ENCODE results near the gene BANK1.

DNA sequence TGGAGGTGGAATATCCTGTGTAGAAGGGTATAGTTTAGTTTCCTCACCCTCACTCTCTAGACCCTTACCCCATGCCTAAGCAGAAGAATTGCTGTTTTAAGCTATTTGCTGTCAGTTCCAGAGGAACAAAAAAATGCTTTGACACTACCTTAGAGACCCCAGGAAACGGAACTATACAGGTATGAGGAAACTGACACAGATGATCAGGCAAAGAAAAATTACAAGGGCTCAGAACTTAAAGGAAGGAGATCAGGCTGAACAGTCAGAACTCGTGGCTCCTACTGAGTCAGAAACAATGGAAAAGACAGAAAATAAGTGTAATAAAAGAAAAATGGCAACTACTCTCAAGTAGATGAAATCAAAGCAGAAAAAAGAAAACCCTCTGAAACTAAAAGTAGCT, 65.6 kb downstream of the BANK1 start:
- TF ChIP-seq, protein P1, sequence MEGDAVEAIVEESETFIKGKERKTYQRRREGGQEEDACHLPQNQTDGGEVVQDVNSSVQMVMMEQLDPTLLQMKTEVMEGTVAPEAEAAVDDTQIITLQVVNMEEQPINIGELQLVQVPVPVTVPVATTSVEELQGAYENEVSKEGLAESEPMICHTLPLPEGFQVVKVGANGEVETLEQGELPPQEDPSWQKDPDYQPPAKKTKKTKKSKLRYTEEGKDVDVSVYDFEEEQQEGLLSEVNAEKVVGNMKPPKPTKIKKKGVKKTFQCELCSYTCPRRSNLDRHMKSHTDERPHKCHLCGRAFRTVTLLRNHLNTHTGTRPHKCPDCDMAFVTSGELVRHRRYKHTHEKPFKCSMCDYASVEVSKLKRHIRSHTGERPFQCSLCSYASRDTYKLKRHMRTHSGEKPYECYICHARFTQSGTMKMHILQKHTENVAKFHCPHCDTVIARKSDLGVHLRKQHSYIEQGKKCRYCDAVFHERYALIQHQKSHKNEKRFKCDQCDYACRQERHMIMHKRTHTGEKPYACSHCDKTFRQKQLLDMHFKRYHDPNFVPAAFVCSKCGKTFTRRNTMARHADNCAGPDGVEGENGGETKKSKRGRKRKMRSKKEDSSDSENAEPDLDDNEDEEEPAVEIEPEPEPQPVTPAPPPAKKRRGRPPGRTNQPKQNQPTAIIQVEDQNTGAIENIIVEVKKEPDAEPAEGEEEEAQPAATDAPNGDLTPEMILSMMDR (IDR thresholded peaks at IDR 0.05): no peak
- TF ChIP-seq POLR2A (IDR thresholded peaks at IDR 0.05): no peak

All from upper lobe of left lung (tissue), 4 donors.